ENCODE measurements around the gene MGME1. TPM values are rescaled to one million over a fixed set of nuclear protein-coding genes. Genes with fewer than 3 reads are reported as not detected.

MGME1 gene
- total and polyA plus RNA-seq, 2 experiments from 2014 or later: 5.6 to 10.4 TPM

DNA sequence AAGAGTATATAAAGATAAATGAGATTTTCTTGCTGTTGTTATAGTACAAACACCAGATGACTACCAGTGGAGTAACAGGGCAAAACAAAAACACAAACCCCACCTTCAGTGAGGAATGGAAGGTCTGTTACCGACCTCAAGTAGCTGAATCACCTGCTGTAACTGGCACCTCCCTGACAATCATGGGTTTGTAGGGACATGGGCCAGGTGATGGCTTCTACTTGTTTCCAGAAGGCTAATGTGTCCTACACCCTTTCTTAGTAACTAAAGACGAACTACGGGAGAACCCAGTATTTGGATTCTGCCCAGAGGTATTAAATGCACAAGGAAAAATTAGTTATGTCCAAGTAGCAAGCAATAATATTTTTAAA lies 27.0 kb upstream of the MGME1 start:
- TF ChIP-seq EZH2phosphoT487 (IDR thresholded peaks at IDR 0.05; ENCODE audit: insufficient read depth, low read depth) (no peak), EZH2 (IDR thresholded peaks at IDR 0.05; ENCODE audit: insufficient read depth, poor library complexity, severe bottlenecking) (no peak)
- WGBS, 2 experiments (ENCODE audit: low coverage in 1 of 2, low lambda C conversion rate in 2 of 2, missing lambda C conversion rate in 2 of 2): 78 to 86% methylated on average over 3 of the region's 3 CpGs
- H4K20me1 ChIP-seq (ENCODE audit: insufficient read depth): no peaks in the 10 kb centered on the region
- no peak overlapping the region for H3K27ac ChIP-seq
- no peak overlapping the region for H3K9ac ChIP-seq
- H3K36me3 ChIP-seq (ENCODE audit: low read depth): peaks cover 51% of the 10 kb centered on the region
- H3K9me3 ChIP-seq (ENCODE audit: low read depth): no peaks in the 10 kb centered on the region
- H3K27me3 ChIP-seq (replicated peaks; ENCODE audit: insufficient read depth): no peaks in the 10 kb centered on the region
- no peak overlapping the region for H2AFZ ChIP-seq
- peaks cover 52% of the 10 kb centered on the region for H3F3A ChIP-seq (ENCODE audit: insufficient read depth)
- H3K4me3 ChIP-seq: no peak overlapping the region
- no peak for DNase-seq
- peaks cover 10% of the 10 kb centered on the region for H3K4me1 ChIP-seq (ENCODE audit: insufficient read depth)
- no peaks in the 10 kb centered on the region for H3K9me2 ChIP-seq (ENCODE audit: insufficient read depth)
- in situ Hi-C loops (cut with MboI): no loop called here
- peaks cover 18% of the 10 kb centered on the region for H3K79me2 ChIP-seq (ENCODE audit: insufficient read depth)
- H3K4me2 ChIP-seq (ENCODE audit: unreplicated experiment): no peak overlapping the region

DNA sequence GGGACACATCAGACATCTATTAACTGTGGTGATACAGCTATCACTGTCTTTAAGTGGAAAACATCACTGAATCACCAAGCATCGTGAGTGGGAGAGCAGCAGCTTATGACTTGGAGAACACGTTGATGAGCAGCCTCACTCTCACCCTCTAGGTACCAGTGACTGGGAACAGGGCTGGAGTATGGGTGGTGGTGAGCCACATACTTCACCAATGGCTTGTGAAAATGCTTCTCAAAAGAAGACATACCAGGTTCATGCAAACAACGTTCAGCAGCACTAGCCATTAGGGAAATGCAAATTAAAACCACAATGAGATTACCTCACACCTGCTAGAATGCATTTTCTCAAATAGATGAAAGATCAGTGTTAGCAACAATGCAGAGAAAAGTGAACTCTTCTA lies 25.5 kb upstream of the MGME1 start:
- in situ Hi-C loops (cut with MboI): no loop called here

DNA sequence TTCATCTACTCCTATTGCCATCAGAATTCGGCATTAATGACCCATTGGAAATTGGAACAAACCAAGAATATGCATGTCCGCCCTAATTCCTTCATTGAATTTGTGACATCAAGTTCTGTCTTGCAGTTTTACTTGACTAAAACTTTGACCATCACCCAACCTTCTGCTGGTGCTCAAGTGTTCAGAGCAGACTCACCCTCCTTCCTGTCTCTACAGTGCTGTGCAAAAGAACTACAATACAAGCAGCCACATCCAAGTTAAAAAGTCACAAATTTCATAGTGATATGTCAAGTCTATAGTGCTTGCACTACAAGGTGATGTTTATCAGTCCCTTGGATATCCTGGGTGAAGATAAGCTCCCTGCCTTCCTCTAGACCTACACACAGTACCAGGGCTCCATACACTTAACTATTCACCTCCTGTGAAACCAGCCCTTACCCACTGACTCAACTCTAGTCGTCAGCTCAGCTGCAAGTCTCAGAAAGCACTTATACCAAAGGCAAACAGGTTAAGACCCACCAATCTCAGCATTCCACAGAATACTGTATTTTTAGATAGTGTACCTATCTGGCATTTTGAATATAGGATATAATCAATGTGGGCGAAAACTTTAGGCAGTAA lies 23.9 kb upstream of the MGME1 start:
- H3K79me2 ChIP-seq (ENCODE audit: insufficient read depth): peaks cover 46% of the 10 kb centered on the region
- H3K27ac ChIP-seq: no peak overlapping the region
- H3K9me3 ChIP-seq (ENCODE audit: low read depth): no peaks in the 10 kb centered on the region
- no peak overlapping the region for H3K4me2 ChIP-seq (ENCODE audit: unreplicated experiment)
- no peak overlapping the region for H2AFZ ChIP-seq
- in situ Hi-C loops (cut with MboI): no loop called here
- H3K9me2 ChIP-seq (ENCODE audit: insufficient read depth): no peaks in the 10 kb centered on the region
- no peaks in the 10 kb centered on the region for H3K27me3 ChIP-seq (replicated peaks; ENCODE audit: insufficient read depth)
- WGBS, 2 experiments (ENCODE audit: low coverage in 1 of 2, low lambda C conversion rate in 2 of 2, missing lambda C conversion rate in 2 of 2): 97% methylated on average over 4 of the region's 4 CpGs
- TF ChIP-seq EZH2 (IDR thresholded peaks at IDR 0.05; ENCODE audit: insufficient read depth, poor library complexity, severe bottlenecking) (no peak), EZH2phosphoT487 (IDR thresholded peaks at IDR 0.05; ENCODE audit: insufficient read depth, low read depth) (no peak)
- H4K20me1 ChIP-seq (ENCODE audit: insufficient read depth): peaks cover 3% of the 10 kb centered on the region; the same call in 1 of the 2 replicates
- peaks cover 60% of the 10 kb centered on the region for H3F3A ChIP-seq (ENCODE audit: insufficient read depth)
- no peaks in the 10 kb centered on the region for H3K4me1 ChIP-seq (ENCODE audit: insufficient read depth)
- H3K9ac ChIP-seq: no peak overlapping the region
- DNase-seq: no peak
- no peak overlapping the region for H3K4me3 ChIP-seq
- peaks cover 83% of the 10 kb centered on the region for H3K36me3 ChIP-seq (ENCODE audit: low read depth)

More for the DNA sequence above, 25.5 kb upstream of the MGME1 start:
- peaks cover 3% of the 10 kb centered on the region; the same call in 1 of the 2 replicates for H4K20me1 ChIP-seq (ENCODE audit: insufficient read depth)
- H3K27me3 ChIP-seq (replicated peaks; ENCODE audit: insufficient read depth): no peaks in the 10 kb centered on the region
- TF ChIP-seq EZH2 (IDR thresholded peaks at IDR 0.05; ENCODE audit: insufficient read depth, poor library complexity, severe bottlenecking) (no peak), EZH2phosphoT487 (IDR thresholded peaks at IDR 0.05; ENCODE audit: insufficient read depth, low read depth) (no peak)
- H3K9ac ChIP-seq: no peak overlapping the region
- H3F3A ChIP-seq (ENCODE audit: insufficient read depth): peaks cover 50% of the 10 kb centered on the region
- H3K79me2 ChIP-seq (ENCODE audit: insufficient read depth): peaks cover 30% of the 10 kb centered on the region
- no peak overlapping the region for H2AFZ ChIP-seq
- DNase-seq: no peak
- no peaks in the 10 kb centered on the region for H3K9me3 ChIP-seq (ENCODE audit: low read depth)
- no peaks in the 10 kb centered on the region for H3K9me2 ChIP-seq (ENCODE audit: insufficient read depth)
- no peaks in the 10 kb centered on the region for H3K4me1 ChIP-seq (ENCODE audit: insufficient read depth)
- 42 to 43% methylated on average over 3 of the region's 3 CpGs for WGBS, 2 experiments (ENCODE audit: low coverage in 1 of 2, low lambda C conversion rate in 2 of 2, missing lambda C conversion rate in 2 of 2)
- no peak overlapping the region for H3K4me2 ChIP-seq (ENCODE audit: unreplicated experiment)
- H3K36me3 ChIP-seq (ENCODE audit: low read depth): peaks cover 67% of the 10 kb centered on the region
- H3K4me3 ChIP-seq: no peak overlapping the region
- no peak overlapping the region for H3K27ac ChIP-seq

DNA sequence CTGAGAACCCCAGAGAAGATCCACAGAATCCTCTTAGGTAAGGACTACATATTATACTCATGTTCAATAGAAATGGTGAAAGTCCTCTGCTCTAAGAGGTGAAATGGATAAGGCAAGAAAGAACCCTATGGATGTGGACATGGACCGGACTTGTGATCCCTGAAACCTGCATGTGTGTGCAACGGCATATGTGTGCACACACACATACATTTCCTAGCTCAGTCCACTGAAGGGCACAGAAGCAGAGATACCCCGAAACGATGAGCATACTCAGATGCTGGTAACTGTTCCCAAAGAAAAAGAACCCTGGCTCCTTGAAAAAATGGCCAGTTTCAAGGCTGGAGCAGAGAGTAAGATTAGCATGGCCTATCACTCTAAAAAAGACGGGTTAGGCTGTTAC lies 22.8 kb upstream of the MGME1 start:
- H4K20me1 ChIP-seq (ENCODE audit: insufficient read depth): peaks cover 3% of the 10 kb centered on the region; the same call in 1 of the 2 replicates
- no peak overlapping the region for H2AFZ ChIP-seq
- peaks cover 49% of the 10 kb centered on the region for H3F3A ChIP-seq (ENCODE audit: insufficient read depth)
- H3K27ac ChIP-seq: no peak overlapping the region
- in situ Hi-C loops (cut with MboI): no loop called here
- TF ChIP-seq EZH2phosphoT487 (IDR thresholded peaks at IDR 0.05; ENCODE audit: insufficient read depth, low read depth) (no peak), EZH2 (IDR thresholded peaks at IDR 0.05; ENCODE audit: insufficient read depth, poor library complexity, severe bottlenecking) (no peak)
- H3K4me3 ChIP-seq: no peak overlapping the region
- H3K79me2 ChIP-seq (ENCODE audit: insufficient read depth): peaks cover 57% of the 10 kb centered on the region
- H3K36me3 ChIP-seq (ENCODE audit: low read depth): peaks cover 94% of the 10 kb centered on the region
- no peak overlapping the region for H3K4me2 ChIP-seq (ENCODE audit: unreplicated experiment)
- no peaks in the 10 kb centered on the region for H3K27me3 ChIP-seq (replicated peaks; ENCODE audit: insufficient read depth)
- no peak for DNase-seq
- H3K9ac ChIP-seq: no peak overlapping the region
- H3K4me1 ChIP-seq (ENCODE audit: insufficient read depth): no peaks in the 10 kb centered on the region
- H3K9me3 ChIP-seq (ENCODE audit: low read depth): no peaks in the 10 kb centered on the region
- 97 to 98% methylated on average over 5 of the region's 5 CpGs for WGBS, 2 experiments (ENCODE audit: low coverage in 1 of 2, low lambda C conversion rate in 2 of 2, missing lambda C conversion rate in 2 of 2)
- no peaks in the 10 kb centered on the region for H3K9me2 ChIP-seq (ENCODE audit: insufficient read depth)
